HFFc6 (cell line): Measurements from ENCODE around the gene USP6NL. TPM values are rescaled to one million over a fixed set of nuclear protein-coding genes. Genes with fewer than 3 reads are reported as not detected.
"Not testable (repeated sequence)": the region's sequence is repeated elsewhere in the genome, so short reads cannot be mapped to it uniquely, and the experiment has no call there.

Experiments used
- DNase-seq: peaks from one replicate; pipeline ENCODE4 v3.0.0-alpha.2; 2018
- H3K27ac Mint-ChIP-seq: 2 replicates; pipeline ENCODE4 v1.8.0; 2020; ENCODE audit warnings: mild to moderate bottlenecking, mixed read lengths
- H3K27me3 Mint-ChIP-seq: 2 replicates; pipeline ENCODE4 v1.8.0; 2021; ENCODE audit warnings: mild to moderate bottlenecking, moderate library complexity, mixed read lengths; ENCODE audit not compliant: insufficient read depth
- H3K36me3 Mint-ChIP-seq: 2 replicates; pipeline ENCODE4 v1.8.0; 2021; ENCODE audit warnings: low read depth, mixed read lengths
- H3K4me1 Mint-ChIP-seq: 2 replicates; pipeline ENCODE4 v1.8.0; 2020; ENCODE audit warnings: low read depth, mixed read lengths
- H3K4me3 Mint-ChIP-seq: 2 replicates; pipeline ENCODE4 v1.8.0; 2020; ENCODE audit warnings: mild to moderate bottlenecking, moderate library complexity, mixed read lengths
- H3K9me3 Mint-ChIP-seq: 2 replicates; pipeline ENCODE4 v1.8.0; 2020; ENCODE audit warnings: mild to moderate bottlenecking, mixed read lengths
- total RNA-seq, 6 experiments: library from RNA; stranded (reverse); fragmentation: NEBNext Ultra II Directional; extraction: Animal tissue kit (Norgen Biotek cat#: 25700); gene quantifications; 2 replicates in 1 of 6; 3 replicates in 5 of 6; pipeline ENCODE4 v1.2.3, GENCODE V29; 2021
- TF ChIP-seq, protein P1 (sequence below): fragments of 200-600 bp; sonication (generic); IDR thresholded peaks from 2 replicates; pipeline ENCODE4 v1.5.0; 2021; ENCODE audit warnings: antibody characterized with exemption, mild to moderate bottlenecking

The USP6NL gene
- total RNA-seq, 6 experiments from 2014 or later, result 9.8 to 13.3 (median 11.8) TPM

GRCh38 chr10:11629731-11630130 is 18.3 kb upstream of the USP6NL start:
- Mint-ChIP-seq H3K4me1 (no peaks in the 10 kb centered on the region; the same call in 1 of the 2 replicates), H3K9me3 (no peaks in the 10 kb centered on the region), H3K27me3 (peaks cover 8% of the 10 kb centered on the region), H3K27ac (no peak overlapping the region), H3K4me3 (no peak overlapping the region), H3K36me3 (no peaks in the 10 kb centered on the region)
- no peak for DNase-seq
- TF ChIP-seq, protein P1, sequence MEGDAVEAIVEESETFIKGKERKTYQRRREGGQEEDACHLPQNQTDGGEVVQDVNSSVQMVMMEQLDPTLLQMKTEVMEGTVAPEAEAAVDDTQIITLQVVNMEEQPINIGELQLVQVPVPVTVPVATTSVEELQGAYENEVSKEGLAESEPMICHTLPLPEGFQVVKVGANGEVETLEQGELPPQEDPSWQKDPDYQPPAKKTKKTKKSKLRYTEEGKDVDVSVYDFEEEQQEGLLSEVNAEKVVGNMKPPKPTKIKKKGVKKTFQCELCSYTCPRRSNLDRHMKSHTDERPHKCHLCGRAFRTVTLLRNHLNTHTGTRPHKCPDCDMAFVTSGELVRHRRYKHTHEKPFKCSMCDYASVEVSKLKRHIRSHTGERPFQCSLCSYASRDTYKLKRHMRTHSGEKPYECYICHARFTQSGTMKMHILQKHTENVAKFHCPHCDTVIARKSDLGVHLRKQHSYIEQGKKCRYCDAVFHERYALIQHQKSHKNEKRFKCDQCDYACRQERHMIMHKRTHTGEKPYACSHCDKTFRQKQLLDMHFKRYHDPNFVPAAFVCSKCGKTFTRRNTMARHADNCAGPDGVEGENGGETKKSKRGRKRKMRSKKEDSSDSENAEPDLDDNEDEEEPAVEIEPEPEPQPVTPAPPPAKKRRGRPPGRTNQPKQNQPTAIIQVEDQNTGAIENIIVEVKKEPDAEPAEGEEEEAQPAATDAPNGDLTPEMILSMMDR, result no peak

- not testable (repeated sequence) for H3K4me1 Mint-ChIP-seq, H3K9me3 Mint-ChIP-seq, H3K27me3 Mint-ChIP-seq, H3K4me3 Mint-ChIP-seq, DNase-seq, H3K36me3 Mint-ChIP-seq, H3K27ac Mint-ChIP-seq
Observed at GRCh38 chr10:11627941-11628340, 16.5 kb upstream of the USP6NL start.

DNA sequence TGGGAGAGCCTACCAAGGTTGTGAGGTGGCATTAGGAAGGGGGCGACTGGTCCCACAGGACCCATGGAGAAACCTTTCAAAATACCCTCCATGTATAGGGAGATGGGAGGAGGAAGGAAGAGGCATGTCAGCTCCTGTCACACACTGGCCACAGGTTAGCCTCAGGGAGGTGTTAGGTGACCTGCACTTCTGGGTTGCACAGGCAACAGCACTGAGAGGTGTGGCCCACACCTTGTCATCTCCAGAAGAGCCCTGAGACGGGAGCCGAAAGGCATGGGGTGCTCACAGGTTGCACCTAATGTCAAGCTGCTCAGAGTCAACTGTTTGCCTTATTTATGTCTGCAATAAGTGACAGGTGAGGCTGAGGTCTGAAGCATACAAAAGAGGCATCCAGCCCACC is 14.6 kb upstream of the USP6NL start:
- H3K27ac Mint-ChIP-seq, result no peak overlapping the region
- H3K9me3 Mint-ChIP-seq, result no peaks in the 10 kb centered on the region
- no peak overlapping the region for H3K4me3 Mint-ChIP-seq
- H3K4me1 Mint-ChIP-seq, result no peaks in the 10 kb centered on the region; the same call in 1 of the 2 replicates
- no peak for DNase-seq
- TF ChIP-seq, protein P1, result no peak
- H3K36me3 Mint-ChIP-seq, result no peaks in the 10 kb centered on the region
- peaks cover 10% of the 10 kb centered on the region; the same call in 1 of the 2 replicates for H3K27me3 Mint-ChIP-seq

GRCh38 chr10:11625019-11625735 is 13.7 kb upstream of the USP6NL start:
- Mint-ChIP-seq H3K36me3 (no peaks in the 10 kb centered on the region), H3K9me3 (no peaks in the 10 kb centered on the region), H3K27ac (no peak overlapping the region), H3K4me3 (no peak overlapping the region), H3K4me1 (no peaks in the 10 kb centered on the region; the same call in 1 of the 2 replicates), H3K27me3 (peaks cover 10% of the 10 kb centered on the region; the same call in 1 of the 2 replicates)
- TF ChIP-seq, protein P1, result no peak
- DNase-seq, result no peak

DNA sequence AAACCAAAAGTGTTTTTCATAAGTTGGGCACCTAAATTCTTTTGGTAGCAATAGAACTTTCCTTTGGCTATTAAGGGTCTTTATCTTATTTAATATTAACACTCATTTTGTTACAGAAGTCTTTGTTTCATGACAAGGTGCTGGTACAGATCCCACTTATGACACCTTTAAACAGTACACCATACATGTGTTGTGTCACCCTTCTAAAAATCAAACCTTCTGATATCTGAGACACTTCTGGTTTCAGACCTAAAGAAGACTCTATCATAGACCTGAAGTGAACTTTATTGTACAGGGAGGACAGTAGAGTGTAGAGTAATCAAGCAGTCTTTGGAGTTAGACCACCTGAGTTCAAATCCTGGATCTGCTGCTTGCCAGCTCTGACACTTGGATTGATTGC is 5.8 kb upstream of the USP6NL start:
- H3K36me3 Mint-ChIP-seq, result no peaks in the 10 kb centered on the region
- no peak for DNase-seq
- H3K27me3 Mint-ChIP-seq, result peaks cover 7% of the 10 kb centered on the region; the same call in 1 of the 2 replicates
- H3K4me3 Mint-ChIP-seq, result no peak overlapping the region
- no peak overlapping the region for H3K27ac Mint-ChIP-seq
- TF ChIP-seq, protein P1, result no peak
- H3K9me3 Mint-ChIP-seq, result no peaks in the 10 kb centered on the region
- peaks cover 27% of the 10 kb centered on the region for H3K4me1 Mint-ChIP-seq

DNA sequence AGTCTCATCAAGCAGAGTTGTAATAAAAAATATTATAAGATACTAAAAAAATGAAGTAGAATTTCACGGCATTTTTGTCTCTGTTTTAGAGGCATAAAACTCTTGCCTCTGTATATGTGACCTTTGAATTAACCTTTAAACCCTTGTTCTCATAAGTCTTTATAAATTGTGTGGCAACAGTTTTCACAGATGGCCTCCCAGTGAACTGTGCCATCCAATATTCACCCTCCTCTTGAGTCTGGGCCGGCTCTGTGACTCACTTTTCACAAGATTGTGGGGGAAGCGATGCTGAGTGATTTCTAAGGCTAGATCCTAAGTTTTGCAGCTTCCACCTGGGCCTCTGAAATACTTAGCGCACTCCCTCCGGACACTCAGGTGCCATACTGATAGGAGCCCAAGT is 4.6 kb upstream of the USP6NL start:
- Mint-ChIP-seq H3K4me3 (no peak overlapping the region), H3K9me3 (no peaks in the 10 kb centered on the region), H3K4me1 (peaks cover 31% of the 10 kb centered on the region), H3K36me3 (no peaks in the 10 kb centered on the region), H3K27ac (no peak overlapping the region), H3K27me3 (peaks cover 7% of the 10 kb centered on the region; the same call in 1 of the 2 replicates)
- DNase-seq, result no peak
- TF ChIP-seq, protein P1, result no peak
